ENCODE measurements around the gene CLEC10A. TPM values are rescaled to one million over a fixed set of nuclear protein-coding genes. Genes with fewer than 3 reads are reported as not detected.

CLEC10A gene
- total RNA-seq, 4 donors from 2014 or later: 6.3 to 7.0 TPM; not detected in 2

DNA sequence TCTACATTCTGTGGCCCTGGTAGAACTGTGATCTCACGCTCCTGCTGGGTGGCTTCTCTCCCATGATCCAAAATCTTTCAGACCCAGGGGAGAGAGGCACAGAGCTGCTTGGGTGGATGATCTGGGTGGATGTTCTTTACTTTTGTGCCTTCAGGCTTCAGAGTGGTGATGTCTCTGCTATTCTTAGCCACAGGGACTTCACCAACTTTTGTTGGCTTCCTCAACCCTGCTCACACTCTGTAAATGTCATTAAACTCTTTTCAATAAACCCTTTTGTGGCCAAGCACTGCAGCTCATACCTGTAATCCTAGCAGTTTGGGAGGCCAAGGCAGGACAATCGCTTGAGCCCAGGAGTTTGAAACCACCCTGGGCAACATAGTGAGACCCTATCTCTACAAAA is 7.6 kb downstream of the CLEC10A start:
- 81% methylated on average over 2 of the region's 2 CpGs; no CpG with 5 or more reads in 1 of the 2 donors for WGBS, 2 donors (ENCODE audit: low coverage in 1 of 2)
- H3K36me3 ChIP-seq: no peaks in the 10 kb centered on the region
- in situ Hi-C loops (cut with MboI; ENCODE audit: low pct_ligation_motif_present in 1 of 4, low pct_unique_long_range_greater_than_20kb in 1 of 4, low sequenced_read_pairs in 3 of 4): no loop called here

DNA sequence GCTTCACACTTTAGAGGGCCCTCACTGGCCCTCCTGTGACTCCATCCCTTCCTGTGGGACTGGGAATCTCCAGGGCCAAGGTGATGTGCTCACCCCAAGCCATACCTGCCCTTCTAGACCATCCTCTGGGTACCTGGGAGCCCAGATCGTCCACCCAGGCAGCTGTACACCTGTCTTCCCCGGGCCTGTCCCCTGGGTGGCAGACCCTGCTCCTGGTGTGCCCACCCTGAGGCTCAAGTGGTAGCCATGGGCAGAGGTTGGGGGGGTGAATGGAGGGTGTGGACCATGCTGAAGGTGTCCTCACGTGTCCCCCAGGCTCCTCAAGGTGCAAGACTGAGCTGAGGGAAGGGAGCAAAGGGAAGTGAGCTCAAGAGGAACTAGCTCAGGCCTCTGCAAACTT is 9.3 kb downstream of the CLEC10A start:
- peaks cover 0 to 8% of the 10 kb centered on the region in 2 donors for H3K9me3 ChIP-seq
- no peaks in the 10 kb centered on the region for H3K27me3 ChIP-seq
- 77% methylated on average over 3 of the region's 3 CpGs; no CpG with 5 or more reads in 1 of the 2 donors for WGBS, 2 donors (ENCODE audit: low coverage in 1 of 2)
- TF ChIP-seq, protein P1, sequence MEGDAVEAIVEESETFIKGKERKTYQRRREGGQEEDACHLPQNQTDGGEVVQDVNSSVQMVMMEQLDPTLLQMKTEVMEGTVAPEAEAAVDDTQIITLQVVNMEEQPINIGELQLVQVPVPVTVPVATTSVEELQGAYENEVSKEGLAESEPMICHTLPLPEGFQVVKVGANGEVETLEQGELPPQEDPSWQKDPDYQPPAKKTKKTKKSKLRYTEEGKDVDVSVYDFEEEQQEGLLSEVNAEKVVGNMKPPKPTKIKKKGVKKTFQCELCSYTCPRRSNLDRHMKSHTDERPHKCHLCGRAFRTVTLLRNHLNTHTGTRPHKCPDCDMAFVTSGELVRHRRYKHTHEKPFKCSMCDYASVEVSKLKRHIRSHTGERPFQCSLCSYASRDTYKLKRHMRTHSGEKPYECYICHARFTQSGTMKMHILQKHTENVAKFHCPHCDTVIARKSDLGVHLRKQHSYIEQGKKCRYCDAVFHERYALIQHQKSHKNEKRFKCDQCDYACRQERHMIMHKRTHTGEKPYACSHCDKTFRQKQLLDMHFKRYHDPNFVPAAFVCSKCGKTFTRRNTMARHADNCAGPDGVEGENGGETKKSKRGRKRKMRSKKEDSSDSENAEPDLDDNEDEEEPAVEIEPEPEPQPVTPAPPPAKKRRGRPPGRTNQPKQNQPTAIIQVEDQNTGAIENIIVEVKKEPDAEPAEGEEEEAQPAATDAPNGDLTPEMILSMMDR (IDR thresholded peaks at IDR 0.05): no peak
- TF ChIP-seq POLR2AphosphoS5 (IDR thresholded peaks at IDR 0.05) (no peak), EP300 (IDR thresholded peaks at IDR 0.05; ENCODE audit: low read depth) (no peak), POLR2A (IDR thresholded peaks at IDR 0.05) (no peak)
- intact Hi-C loops (cut with DNase I; ENCODE audit: low total_unique reads): no loop called here
- no peak overlapping the region for H3K27ac ChIP-seq
- no peaks in the 10 kb centered on the region for H3K36me3 ChIP-seq
- DNase-seq: no peak
- in situ Hi-C loops (cut with MboI; ENCODE audit: low pct_ligation_motif_present in 1 of 4, low pct_unique_long_range_greater_than_20kb in 1 of 4, low sequenced_read_pairs in 3 of 4): no loop called here
- H3K4me3 ChIP-seq: no peak overlapping the region
- no peaks in the 10 kb centered on the region for H3K4me1 ChIP-seq

More for the DNA sequence above, 7.6 kb downstream of the CLEC10A start:
- peaks cover 0 to 8% of the 10 kb centered on the region in 2 donors for H3K9me3 ChIP-seq
- no peak overlapping the region for H3K27ac ChIP-seq
- H3K4me3 ChIP-seq: no peak overlapping the region
- DNase-seq: no peak
- intact Hi-C loops (cut with DNase I; ENCODE audit: low total_unique reads): no loop called here
- no peaks in the 10 kb centered on the region for H3K27me3 ChIP-seq
- H3K4me1 ChIP-seq: no peaks in the 10 kb centered on the region
- TF ChIP-seq EP300 (IDR thresholded peaks at IDR 0.05; ENCODE audit: low read depth): no peak
- TF ChIP-seq POLR2AphosphoS5 (IDR thresholded peaks at IDR 0.05): no peak
- no peak for TF ChIP-seq POLR2A (IDR thresholded peaks at IDR 0.05)
- TF ChIP-seq, protein P1 (IDR thresholded peaks at IDR 0.05): no peak

DNA sequence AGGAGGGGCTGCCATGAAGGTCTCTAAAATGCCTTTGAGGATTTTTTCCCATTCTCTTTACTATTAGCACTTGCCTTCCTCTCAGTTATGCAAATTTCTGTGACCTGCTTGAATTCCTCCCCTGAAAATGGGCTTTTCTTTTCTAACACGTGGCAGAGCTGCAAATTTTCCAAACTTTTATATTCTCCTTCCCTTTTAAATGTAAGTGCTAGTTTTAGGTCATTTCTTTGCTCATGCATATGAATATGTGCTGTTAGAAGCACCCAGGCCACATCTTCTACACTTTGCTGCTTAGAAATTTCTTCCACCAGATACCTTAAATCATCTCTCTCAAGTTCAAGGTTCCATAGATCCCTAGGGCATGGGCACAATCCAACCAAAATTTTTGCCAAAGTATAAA is 11.8 kb downstream of the CLEC10A start:
- H3K4me3 ChIP-seq: no peak overlapping the region
- WGBS, 2 donors (ENCODE audit: low coverage in 1 of 2): 23 to 50% methylated on average over 1 of the region's 1 CpG
- TF ChIP-seq POLR2AphosphoS5 (IDR thresholded peaks at IDR 0.05) (no peak), EP300 (IDR thresholded peaks at IDR 0.05; ENCODE audit: low read depth) (no peak), POLR2A (IDR thresholded peaks at IDR 0.05) (no peak)
- TF ChIP-seq, protein P1 (IDR thresholded peaks at IDR 0.05): no peak
- no peaks in the 10 kb centered on the region for H3K27me3 ChIP-seq
- no peaks in the 10 kb centered on the region for H3K4me1 ChIP-seq
- intact Hi-C loops (cut with DNase I; ENCODE audit: low total_unique reads) (no loop called here), in situ Hi-C loops (cut with MboI; ENCODE audit: low pct_ligation_motif_present in 1 of 4, low pct_unique_long_range_greater_than_20kb in 1 of 4, low sequenced_read_pairs in 3 of 4) (no loop called here)
- H3K36me3 ChIP-seq: no peaks in the 10 kb centered on the region
- H3K9me3 ChIP-seq: peaks cover 0 to 8% of the 10 kb centered on the region in 2 donors
- no peak for DNase-seq
- no peak overlapping the region for H3K27ac ChIP-seq

DNA sequence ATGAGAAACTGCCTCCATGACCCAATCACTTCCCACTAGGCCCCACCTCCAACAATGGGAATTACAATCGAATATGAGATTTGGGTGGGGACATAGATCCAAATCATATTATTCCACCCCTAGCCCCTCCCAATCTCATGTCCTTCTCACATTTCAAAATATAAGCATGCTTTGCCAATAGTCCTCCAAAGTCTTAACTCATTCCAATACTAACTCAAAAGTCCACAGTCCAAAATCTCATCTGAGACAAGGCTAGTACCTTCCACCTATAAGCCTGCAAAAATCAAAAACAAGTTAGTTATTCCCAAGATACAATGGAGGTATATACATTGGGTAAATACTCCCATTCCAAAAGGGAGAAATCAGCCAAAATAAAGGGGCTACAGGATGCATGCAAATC is 12.9 kb downstream of the CLEC10A start:
- in situ Hi-C loops (cut with MboI; ENCODE audit: low pct_ligation_motif_present in 1 of 4, low pct_unique_long_range_greater_than_20kb in 1 of 4, low sequenced_read_pairs in 3 of 4): no loop called here
- Histone ChIP-seq H3K27me3 (no peaks in the 10 kb centered on the region), H3K4me1 (no peaks in the 10 kb centered on the region), H3K27ac (no peak overlapping the region), H3K9me3 (peaks cover 0 to 8% of the 10 kb centered on the region in 2 donors), H3K4me3 (no peak overlapping the region), H3K36me3 (no peaks in the 10 kb centered on the region)
- 83 to 100% methylated on average over 1 of the region's 1 CpG for WGBS, 2 donors (ENCODE audit: low coverage in 1 of 2)
- intact Hi-C loops (cut with DNase I; ENCODE audit: low total_unique reads): no loop called here
- no peak for DNase-seq
- TF ChIP-seq, protein P1 (IDR thresholded peaks at IDR 0.05): no peak
- TF ChIP-seq POLR2A (IDR thresholded peaks at IDR 0.05) (no peak), EP300 (IDR thresholded peaks at IDR 0.05; ENCODE audit: low read depth) (no peak), POLR2AphosphoS5 (IDR thresholded peaks at IDR 0.05) (no peak)

Data from transverse colon (tissue), 4 donors.